Measurements from ENCODE around the gene FOXO3.

DNA sequence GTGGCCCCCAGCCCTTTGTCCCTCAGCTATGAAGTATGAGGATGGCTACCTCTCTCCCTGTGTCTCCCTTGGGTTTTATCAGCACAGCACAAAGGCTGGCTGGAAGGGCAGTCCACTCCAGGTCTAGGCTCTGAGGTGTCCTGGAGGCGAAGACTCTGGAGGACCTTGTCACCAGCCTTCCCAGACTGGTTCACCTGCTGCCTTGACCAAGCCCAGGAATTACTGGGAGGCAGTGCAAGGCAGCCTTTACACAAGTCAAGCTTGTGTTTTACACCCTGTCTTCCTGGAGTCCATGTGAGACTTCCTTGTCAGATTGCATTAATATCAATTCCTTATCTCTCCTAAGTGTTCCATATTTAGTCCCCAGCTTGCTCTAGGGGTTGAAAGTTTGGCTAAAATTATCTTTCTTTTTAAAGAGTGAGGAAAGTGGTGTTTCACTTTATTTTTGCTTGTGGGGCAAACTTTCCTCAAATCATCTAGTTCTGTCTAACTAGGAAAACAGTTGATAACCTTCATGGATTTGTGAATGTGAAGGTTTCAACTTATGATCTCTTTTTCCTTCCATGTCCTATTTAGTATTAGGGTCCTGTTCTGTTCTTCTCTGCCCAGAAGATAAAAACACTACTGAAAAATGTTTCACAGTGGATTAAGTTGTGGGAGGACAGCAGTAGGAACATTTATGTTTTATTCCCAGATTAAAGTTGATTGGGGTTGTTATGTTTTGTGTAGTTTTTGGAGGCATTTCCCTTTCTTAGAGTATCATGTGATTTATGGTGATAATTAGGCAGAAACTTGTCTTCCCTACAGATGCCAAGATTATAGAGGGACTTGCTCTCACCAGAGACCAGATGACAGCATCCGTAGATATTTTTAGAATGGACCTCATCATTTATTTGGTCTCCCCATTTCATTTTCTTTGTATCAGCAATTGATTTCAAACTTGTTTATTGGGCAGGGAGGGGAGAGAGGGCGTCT, 114.8 kb downstream of the FOXO3 start:
- TF ChIP-seq POLR2A (IDR thresholded peaks at IDR 0.05) (no peak), CTCF (IDR thresholded peaks at IDR 0.05) (no peak)

All from lower leg skin (tissue), 3 donors.